PC-3 (cell line): Measurements from ENCODE around the gene KISS1R.

Experiments
- EZH2phosphoT487 ChIP-seq: fragments of 300-600 bp; sonication (generic); IDR thresholded peaks from 2 replicates; pipeline ENCODE4 v1.6.1; 2018; ENCODE audit warnings: mild to moderate bottlenecking, antibody characterized with exemption, low read length, borderline replicate concordance
- TF ChIP-seq, protein P1 (sequence below): fragments of 300-600 bp; sonication (generic); conservative IDR thresholded peaks from 2 replicates; pipeline ENCODE4 v1.5.1; 2017; ENCODE audit warnings: antibody characterized with exemption, low read depth, mild to moderate bottlenecking, low read length

DNA sequence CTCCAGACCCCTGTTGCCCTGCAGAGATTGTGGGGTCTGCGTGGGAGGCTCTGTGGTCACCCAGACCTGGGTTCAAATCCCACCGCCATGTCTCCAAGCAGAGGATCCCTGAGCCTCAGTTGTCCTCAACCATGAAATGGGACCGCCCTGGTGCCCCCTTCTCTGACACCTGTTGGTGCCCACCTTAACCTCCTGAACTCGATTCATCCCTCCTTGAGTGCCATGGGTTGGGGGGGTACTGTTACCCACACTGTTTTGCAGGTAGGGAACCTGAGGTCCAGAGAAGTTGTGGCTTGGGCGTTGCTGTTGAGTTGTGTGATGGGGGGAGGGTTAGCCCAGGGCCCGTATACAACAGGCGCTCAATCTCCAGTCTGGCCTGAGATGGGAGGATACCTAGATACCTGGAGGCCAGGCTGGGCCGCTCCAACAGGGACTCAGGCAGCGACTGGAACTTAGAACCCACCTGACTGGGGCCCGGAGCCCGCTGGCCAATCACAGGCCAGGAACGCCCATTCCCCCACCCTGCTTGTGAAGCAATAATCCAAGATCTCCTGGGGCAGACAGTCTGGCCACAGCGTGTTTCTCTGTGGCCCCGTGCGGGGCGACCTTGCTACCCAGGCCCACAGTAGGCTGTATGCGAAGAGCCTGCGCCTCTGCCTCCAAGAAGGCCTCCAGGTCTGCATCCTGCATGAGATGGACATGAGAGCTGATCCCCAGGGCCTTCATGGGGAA is 11.5 kb downstream of the KISS1R start:
- TF ChIP-seq, protein P1, sequence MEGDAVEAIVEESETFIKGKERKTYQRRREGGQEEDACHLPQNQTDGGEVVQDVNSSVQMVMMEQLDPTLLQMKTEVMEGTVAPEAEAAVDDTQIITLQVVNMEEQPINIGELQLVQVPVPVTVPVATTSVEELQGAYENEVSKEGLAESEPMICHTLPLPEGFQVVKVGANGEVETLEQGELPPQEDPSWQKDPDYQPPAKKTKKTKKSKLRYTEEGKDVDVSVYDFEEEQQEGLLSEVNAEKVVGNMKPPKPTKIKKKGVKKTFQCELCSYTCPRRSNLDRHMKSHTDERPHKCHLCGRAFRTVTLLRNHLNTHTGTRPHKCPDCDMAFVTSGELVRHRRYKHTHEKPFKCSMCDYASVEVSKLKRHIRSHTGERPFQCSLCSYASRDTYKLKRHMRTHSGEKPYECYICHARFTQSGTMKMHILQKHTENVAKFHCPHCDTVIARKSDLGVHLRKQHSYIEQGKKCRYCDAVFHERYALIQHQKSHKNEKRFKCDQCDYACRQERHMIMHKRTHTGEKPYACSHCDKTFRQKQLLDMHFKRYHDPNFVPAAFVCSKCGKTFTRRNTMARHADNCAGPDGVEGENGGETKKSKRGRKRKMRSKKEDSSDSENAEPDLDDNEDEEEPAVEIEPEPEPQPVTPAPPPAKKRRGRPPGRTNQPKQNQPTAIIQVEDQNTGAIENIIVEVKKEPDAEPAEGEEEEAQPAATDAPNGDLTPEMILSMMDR = no peak
- TF ChIP-seq EZH2phosphoT487 = no peak
